ENCODE results near the gene TMEM117. TPM values are rescaled to one million over a fixed set of nuclear protein-coding genes. Genes with fewer than 3 reads are reported as not detected.

Gene TMEM117
- total RNA-seq, 1 donor from 2014 or later = 13.1 TPM

GRCh38 chr12:44362947-44363346 lies 527.1 kb downstream of the TMEM117 start:
- Histone ChIP-seq H3K9ac (ENCODE audit: low read length) (no peak overlapping the region), H3K4me1 (ENCODE audit: insufficient read depth, low read length) (no peaks in the 10 kb centered on the region), H3K4me3 (ENCODE audit: insufficient read depth, low read depth, low read length) (no peak overlapping the region), H3K79me2 (ENCODE audit: insufficient read depth, low read length) (no peaks in the 10 kb centered on the region), H3K36me3 (ENCODE audit: insufficient read depth, low read length) (no peaks in the 10 kb centered on the region), H3K27me3 (ENCODE audit: insufficient read depth, low read length) (no peaks in the 10 kb centered on the region), H2AFZ (ENCODE audit: low read depth, low read length) (no peak overlapping the region), H3K27ac (ENCODE audit: low read depth, low read length) (no peak overlapping the region), H3K9me3 (ENCODE audit: insufficient read depth, low read depth, low read length) (no peaks in the 10 kb centered on the region), H3K4me2 (ENCODE audit: low read length) (no peak overlapping the region), H4K20me1 (ENCODE audit: insufficient read depth, low read length) (no peaks in the 10 kb centered on the region)
- Mint-ChIP-seq H3K27me3 (ENCODE audit: low read depth, unreplicated experiment) (no peaks in the 10 kb centered on the region), H3K4me1 (ENCODE audit: low read depth, unreplicated experiment) (no peaks in the 10 kb centered on the region), H3K9me3 (ENCODE audit: unreplicated experiment) (no peaks in the 10 kb centered on the region), H3K27ac (ENCODE audit: unreplicated experiment) (no peak overlapping the region), H3K36me3 (ENCODE audit: low read depth, unreplicated experiment) (no peaks in the 10 kb centered on the region), H3K4me3 (ENCODE audit: unreplicated experiment) (no peak overlapping the region)
- TF ChIP-seq EZH2 (IDR thresholded peaks at IDR 0.05; ENCODE audit: insufficient read depth, low read length) (no peak), CTCF (IDR thresholded peaks at IDR 0.05; ENCODE audit: insufficient read depth, low read depth, low read length) (no peak)
- DNase-seq (ENCODE audit: low read depth) = no peak
- no peak for FAIRE-seq

GRCh38 chr12:44367136-44367535 lies 531.3 kb downstream of the TMEM117 start:
- no peak overlapping the region for H3K4me3 ChIP-seq (ENCODE audit: insufficient read depth, low read depth, low read length)
- Mint-ChIP-seq H3K4me3 (ENCODE audit: unreplicated experiment) (no peak overlapping the region), H3K9me3 (ENCODE audit: unreplicated experiment) (no peaks in the 10 kb centered on the region), H3K4me1 (ENCODE audit: low read depth, unreplicated experiment) (no peaks in the 10 kb centered on the region), H3K27ac (ENCODE audit: unreplicated experiment) (no peak overlapping the region), H3K36me3 (ENCODE audit: low read depth, unreplicated experiment) (no peaks in the 10 kb centered on the region), H3K27me3 (ENCODE audit: low read depth, unreplicated experiment) (no peaks in the 10 kb centered on the region)
- TF ChIP-seq EZH2 (IDR thresholded peaks at IDR 0.05; ENCODE audit: insufficient read depth, low read length) = no peak
- TF ChIP-seq CTCF (IDR thresholded peaks at IDR 0.05; ENCODE audit: insufficient read depth, low read depth, low read length) = no peak
- no peaks in the 10 kb centered on the region for H3K36me3 ChIP-seq (ENCODE audit: insufficient read depth, low read length)
- no peaks in the 10 kb centered on the region for H3K4me1 ChIP-seq (ENCODE audit: insufficient read depth, low read length)
- no peaks in the 10 kb centered on the region for H3K27me3 ChIP-seq (ENCODE audit: insufficient read depth, low read length)
- H4K20me1 ChIP-seq (ENCODE audit: insufficient read depth, low read length) = no peaks in the 10 kb centered on the region
- H3K9me3 ChIP-seq (ENCODE audit: insufficient read depth, low read depth, low read length) = no peaks in the 10 kb centered on the region
- H2AFZ ChIP-seq (ENCODE audit: low read depth, low read length) = no peak overlapping the region
- H3K9ac ChIP-seq (ENCODE audit: low read length) = no peak overlapping the region
- no peak overlapping the region for H3K27ac ChIP-seq (ENCODE audit: low read depth, low read length)
- no peaks in the 10 kb centered on the region for H3K79me2 ChIP-seq (ENCODE audit: insufficient read depth, low read length)
- no peak overlapping the region for H3K4me2 ChIP-seq (ENCODE audit: low read length)
- FAIRE-seq (no peak), DNase-seq (ENCODE audit: low read depth) (no peak)

- FAIRE-seq = no peak
Measured at GRCh38 chr12:44367916-44368315, 532.0 kb downstream of the TMEM117 start.

More at GRCh38 chr12:44367916-44368315, 532.0 kb downstream of the TMEM117 start:
- Histone ChIP-seq H3K79me2 (ENCODE audit: insufficient read depth, low read length) (no peaks in the 10 kb centered on the region), H3K4me2 (ENCODE audit: low read length) (no peak overlapping the region), H2AFZ (ENCODE audit: low read depth, low read length) (no peak overlapping the region), H3K4me3 (ENCODE audit: insufficient read depth, low read depth, low read length) (no peak overlapping the region), H3K9me3 (ENCODE audit: insufficient read depth, low read depth, low read length) (no peaks in the 10 kb centered on the region), H3K36me3 (ENCODE audit: insufficient read depth, low read length) (no peaks in the 10 kb centered on the region), H3K9ac (ENCODE audit: low read length) (no peak overlapping the region), H3K4me1 (ENCODE audit: insufficient read depth, low read length) (no peaks in the 10 kb centered on the region), H3K27me3 (ENCODE audit: insufficient read depth, low read length) (no peaks in the 10 kb centered on the region), H4K20me1 (ENCODE audit: insufficient read depth, low read length) (no peaks in the 10 kb centered on the region), H3K27ac (ENCODE audit: low read depth, low read length) (no peak overlapping the region)
- H3K36me3 Mint-ChIP-seq (ENCODE audit: low read depth, unreplicated experiment) = no peaks in the 10 kb centered on the region
- H3K27ac Mint-ChIP-seq (ENCODE audit: unreplicated experiment) = no peak overlapping the region
- no peak for DNase-seq (ENCODE audit: low read depth)
- H3K4me3 Mint-ChIP-seq (ENCODE audit: unreplicated experiment) = no peak overlapping the region
- no peaks in the 10 kb centered on the region for H3K27me3 Mint-ChIP-seq (ENCODE audit: low read depth, unreplicated experiment)
- TF ChIP-seq EZH2 (IDR thresholded peaks at IDR 0.05; ENCODE audit: insufficient read depth, low read length) (no peak), CTCF (IDR thresholded peaks at IDR 0.05; ENCODE audit: insufficient read depth, low read depth, low read length) (no peak)
- H3K9me3 Mint-ChIP-seq (ENCODE audit: unreplicated experiment) = no peaks in the 10 kb centered on the region
- no peaks in the 10 kb centered on the region for H3K4me1 Mint-ChIP-seq (ENCODE audit: low read depth, unreplicated experiment)
